HEK293 (cell line): Measurements from ENCODE around the gene BCCIP.

Source experiments
- CTCF ChIA-PET: fragments of 350-600 bp; formaldehyde crosslinking; extraction: SDS; loops from one replicate; lab custom pipeline; 2021; ENCODE audit warnings: antibody characterized with exemption; lab: Yijun Ruan, JAX
- POLR2A ChIA-PET: fragments of 300-600 bp; formaldehyde crosslinking; extraction: SDS; loops from one replicate; lab custom pipeline; 2020; ENCODE audit warnings: antibody characterized with exemption, inconsistent platforms; lab: Yijun Ruan, JAX
- H3K27ac ChIP-seq: fragments of 200-500 bp; sonication (Bioruptor generic); 2 replicates; pipeline ENCODE4 v1.5.1; 2014; ENCODE audit warnings: low read depth, low read length, control low read depth, inconsistent platforms; ENCODE audit errors: extremely low read depth
- H3K36me3 ChIP-seq, 2 experiments: fragments of 200-500 bp in 1 of 2; sonication (Bioruptor generic) in 1 of 2; 1 replicate in 1 of 2; 2 replicates in 1 of 2; pipeline ENCODE4 v1.5.1; 2014 to 2017; ENCODE audit warnings: inconsistent platforms in 2 of 2, low read length in 2 of 2; ENCODE audit not compliant: control insufficient read depth in 2 of 2, insufficient read depth in 1 of 2
- H3K4me1 ChIP-seq: fragments of 200-500 bp; sonication (Bioruptor generic); 2 replicates; pipeline ENCODE4 v1.5.1; 2014; ENCODE audit warnings: mild to moderate bottlenecking, low read length, inconsistent platforms; ENCODE audit not compliant: control insufficient read depth, insufficient read depth
- H3K4me3 ChIP-seq: 2 replicates; pipeline ENCODE4 v1.5.1; 2011; ENCODE audit warnings: low read depth, mild to moderate bottlenecking, control low read depth, low read length, moderate library complexity
- H3K9me3 ChIP-seq: fragments of 200-500 bp; sonication (Bioruptor generic); 2 replicates; pipeline ENCODE4 v1.5.1; 2014; ENCODE audit warnings: low read depth, low read length, inconsistent platforms; ENCODE audit not compliant: control insufficient read depth, insufficient read depth
- BCL11B ChIP-seq: fragments of 450-650 bp; formaldehyde crosslinking; IDR thresholded peaks from 2 replicates; pipeline ENCODE4 v1.5.1; 2016; ENCODE audit warnings: low read depth, missing biosample characterization, missing genetic modification characterization
- EGR2 ChIP-seq: fragments of 450-650 bp; formaldehyde crosslinking; IDR thresholded peaks from 2 replicates; pipeline ENCODE4 v1.5.1; 2016; ENCODE audit warnings: low read depth, missing biosample characterization, missing genetic modification characterization
- GLI4 ChIP-seq: fragments of 450-650 bp; formaldehyde crosslinking; IDR thresholded peaks from 2 replicates; pipeline ENCODE4 v1.5.1; 2016; ENCODE audit warnings: missing biosample characterization, missing genetic modification characterization
- HIC1 ChIP-seq: fragments of 450-650 bp; formaldehyde crosslinking; IDR thresholded peaks from 2 replicates; pipeline ENCODE4 v1.5.1; 2016; ENCODE audit warnings: missing biosample characterization, missing genetic modification characterization
- IKZF3 ChIP-seq: fragments of 450-650 bp; IDR thresholded peaks from 2 replicates; pipeline ENCODE4 v1.5.0; 2018; ENCODE audit warnings: missing biosample characterization, mild to moderate bottlenecking, missing genetic modification characterization, moderate library complexity
- KLF10 ChIP-seq: fragments of 450-650 bp; IDR thresholded peaks from 2 replicates; pipeline ENCODE4 v1.5.1; 2018; ENCODE audit warnings: missing biosample characterization, mild to moderate bottlenecking, missing genetic modification characterization
- REPIN1 ChIP-seq: fragments of 450-650 bp; formaldehyde crosslinking; IDR thresholded peaks from 2 replicates; pipeline ENCODE4 v1.5.1; 2017; ENCODE audit warnings: missing biosample characterization, missing genetic modification characterization, low read depth
- TCF7L2 ChIP-seq: IDR thresholded peaks from 2 replicates; pipeline ENCODE4 v1.6.1; 2011; ENCODE audit warnings: low read depth, mild to moderate bottlenecking, inconsistent platforms, low read length, moderate library complexity, borderline replicate concordance
- ZBTB6 ChIP-seq: fragments of 450-650 bp; formaldehyde crosslinking; IDR thresholded peaks from 2 replicates; pipeline ENCODE4 v1.5.1; 2017; ENCODE audit warnings: missing biosample characterization, missing genetic modification characterization
- ZEB2 ChIP-seq: fragments of 450-650 bp; formaldehyde crosslinking; IDR thresholded peaks from 2 replicates; pipeline ENCODE4 v1.5.1; 2016; ENCODE audit warnings: missing biosample characterization, missing genetic modification characterization
- ZFP37 ChIP-seq: fragments of 450-650 bp; formaldehyde crosslinking; IDR thresholded peaks from 2 replicates; pipeline ENCODE4 v1.5.1; 2016; ENCODE audit warnings: missing biosample characterization, missing genetic modification characterization
- ZNF169 ChIP-seq: fragments of 450-650 bp; formaldehyde crosslinking; IDR thresholded peaks from 2 replicates; pipeline ENCODE4 v1.5.1; 2016; ENCODE audit warnings: missing biosample characterization, missing genetic modification characterization
- ZNF175 ChIP-seq: fragments of 450-650 bp; formaldehyde crosslinking; IDR thresholded peaks from 2 replicates; pipeline ENCODE4 v1.5.1; 2016; ENCODE audit warnings: missing biosample characterization, missing genetic modification characterization
- ZNF184 ChIP-seq: fragments of 450-650 bp; IDR thresholded peaks from 2 replicates; pipeline ENCODE4 v1.5.1; 2018; ENCODE audit warnings: missing biosample characterization, mild to moderate bottlenecking, missing genetic modification characterization
- ZNF324 ChIP-seq: fragments of 450-650 bp; formaldehyde crosslinking; IDR thresholded peaks from 2 replicates; pipeline ENCODE4 v1.5.1; 2016; ENCODE audit warnings: missing biosample characterization, missing genetic modification characterization
- ZNF398 ChIP-seq: fragments of 450-650 bp; formaldehyde crosslinking; IDR thresholded peaks from 2 replicates; pipeline ENCODE4 v1.5.1; 2017; ENCODE audit warnings: missing biosample characterization, missing genetic modification characterization
- ZNF473 ChIP-seq: fragments of 450-650 bp; formaldehyde crosslinking; IDR thresholded peaks from 2 replicates; pipeline ENCODE4 v1.5.1; 2017; ENCODE audit warnings: missing biosample characterization, missing genetic modification characterization
- ZNF624 ChIP-seq: fragments of 450-650 bp; formaldehyde crosslinking; IDR thresholded peaks from 2 replicates; pipeline ENCODE4 v1.5.1; 2017; ENCODE audit warnings: missing biosample characterization, missing genetic modification characterization
- ZNF629 ChIP-seq: fragments of 450-650 bp; formaldehyde crosslinking; IDR thresholded peaks from 2 replicates; pipeline ENCODE4 v1.5.1; 2017; ENCODE audit warnings: missing biosample characterization, missing genetic modification characterization
- ZNF664 ChIP-seq: fragments of 450-650 bp; formaldehyde crosslinking; IDR thresholded peaks from 2 replicates; pipeline ENCODE4 v1.5.1; 2016; ENCODE audit warnings: missing biosample characterization, missing genetic modification characterization
- ZNF670 ChIP-seq: fragments of 450-650 bp; formaldehyde crosslinking; IDR thresholded peaks from 2 replicates; pipeline ENCODE4 v1.5.1; 2016; ENCODE audit warnings: missing biosample characterization, missing genetic modification characterization, low read depth
- ZNF692 ChIP-seq: fragments of 450-650 bp; formaldehyde crosslinking; IDR thresholded peaks from 2 replicates; pipeline ENCODE4 v1.5.1; 2016; ENCODE audit warnings: missing biosample characterization, missing genetic modification characterization
- ZNF701 ChIP-seq: fragments of 450-650 bp; formaldehyde crosslinking; IDR thresholded peaks from 2 replicates; pipeline ENCODE4 v1.5.1; 2016; ENCODE audit warnings: missing biosample characterization, missing genetic modification characterization
- ZNF768 ChIP-seq: fragments of 450-650 bp; formaldehyde crosslinking; IDR thresholded peaks from 2 replicates; pipeline ENCODE4 v1.5.1; 2018; ENCODE audit warnings: missing biosample characterization, mild to moderate bottlenecking, missing genetic modification characterization

BCCIP gene

GRCh38 chr10:125799451-125800182 lies 23.7 kb upstream of the BCCIP start:
- H3K36me3 ChIP-seq: peaks cover 0 to 84% of the 10 kb centered on the region in 2 experiments; a peak in 2 of 3 replicates
- ChIA-PET POLR2A (no interaction called here), CTCF (interaction anchor here (0.9 kb wide), 1 partner anchor 17 kb away, joined by 3 read pairs; no protein-coding TSS in a partner anchor)
- H3K4me3 ChIP-seq: no peak overlapping the region
- no peak overlapping the region for H3K27ac ChIP-seq
- no peaks in the 10 kb centered on the region for H3K4me1 ChIP-seq
- no peaks in the 10 kb centered on the region for H3K9me3 ChIP-seq
- TF ChIP-seq IKZF3: no peak
- no peak for TF ChIP-seq GLI4 (tag by site-specific recombination)
- TF ChIP-seq ZNF670 (tag by site-specific recombination): no peak
- no peak for TF ChIP-seq ZNF175
- TF ChIP-seq ZNF398 (tag by site-specific recombination): no peak
- TF ChIP-seq ZNF768 (tag by site-specific recombination): no peak
- no peak for TF ChIP-seq HIC1
- TF ChIP-seq ZNF629: no peak
- no peak for TF ChIP-seq ZNF664 (tag by site-specific recombination)
- no peak for TF ChIP-seq ZNF701 (tag by site-specific recombination)
- TF ChIP-seq ZEB2: no peak

- H3K36me3 ChIP-seq: peaks cover 4 to 84% of the 10 kb centered on the region in 2 experiments; a peak in 2 of 3 replicates
- CTCF ChIA-PET: no interaction called here
- POLR2A ChIA-PET: interaction anchor here (0.9 kb wide), 1 partner anchor 22 kb away, joined by 3 read pairs; the partner anchor contains the start of genes BCCIP and UROS
Measured at GRCh38 chr10:125801574-125801973, 21.8 kb upstream of the BCCIP start.

GRCh38 chr10:125802131-125802530 lies 21.2 kb upstream of the BCCIP start:
- Histone ChIP-seq H3K4me3 (no peak overlapping the region), H3K4me1 (no peaks in the 10 kb centered on the region), H3K36me3 (peaks cover 4 to 84% of the 10 kb centered on the region in 2 experiments; a peak in 1 of 3 replicates), H3K9me3 (no peaks in the 10 kb centered on the region), H3K27ac (no peak overlapping the region)
- ChIA-PET CTCF (no interaction called here), POLR2A (no interaction called here)
- TF ChIP-seq ZNF473 (tag by site-specific recombination) (no peak), ZNF692 (no peak), KLF10 (tag by site-specific recombination) (no peak), TCF7L2 (no peak), ZFP37 (no peak), ZNF169 (tag by site-specific recombination) (no peak), ZNF324 (tag by site-specific recombination) (no peak), ZNF184 (no peak), ZNF624 (tag by site-specific recombination) (no peak)

More at GRCh38 chr10:125801574-125801973, 21.8 kb upstream of the BCCIP start:
- no peaks in the 10 kb centered on the region for H3K9me3 ChIP-seq
- no peaks in the 10 kb centered on the region for H3K4me1 ChIP-seq
- no peak overlapping the region for H3K4me3 ChIP-seq
- TF ChIP-seq BCL11B (tag by site-specific recombination): no peak
- TF ChIP-seq IKZF3: no peak
- no peak for TF ChIP-seq EGR2 (tag by site-specific recombination)
- no peak for TF ChIP-seq REPIN1 (tag by site-specific recombination)
- TF ChIP-seq KLF10 (tag by site-specific recombination): no peak
- TF ChIP-seq ZBTB6 (tag by site-specific recombination): no peak
- no peak overlapping the region for H3K27ac ChIP-seq
